Activated T-cell treated with anti-CD3 and anti-CD28 coated beads for 1 hour (primary cell): ENCODE results near the gene CARM1.
A peak's percentile ranks its signal among the peaks of the same experiment; 100 is the strongest.
"Not testable (repeated sequence)": the region's sequence is repeated elsewhere in the genome, so short reads cannot be mapped to it uniquely, and the experiment has no call there.

Experiments
- DNase-seq: peaks from one replicate; pipeline ENCODE4 v3.0.0-alpha.2; 2020; ENCODE audit warnings: low read depth

CARM1 gene

DNA sequence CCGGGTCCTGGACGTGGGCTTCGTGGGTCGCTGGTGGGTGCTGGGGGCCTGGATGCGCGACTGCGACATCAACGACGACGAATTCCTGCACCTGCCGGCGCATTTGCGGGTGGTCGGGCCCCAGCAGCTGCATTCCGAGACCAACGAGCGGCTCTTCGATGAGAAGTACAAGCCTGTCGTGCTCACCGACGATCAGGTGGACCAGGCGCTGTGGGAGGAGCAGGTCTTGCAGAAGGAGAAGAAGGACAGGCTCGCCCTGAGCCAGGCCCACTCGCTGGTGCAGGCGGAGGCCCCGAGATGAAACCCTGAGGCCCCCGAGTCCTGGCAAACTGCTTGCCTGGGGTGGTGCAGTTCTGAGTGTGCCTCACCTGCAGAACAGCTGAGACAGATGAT, 58.0 kb downstream of the CARM1 start:
- no peak for DNase-seq

DNA sequence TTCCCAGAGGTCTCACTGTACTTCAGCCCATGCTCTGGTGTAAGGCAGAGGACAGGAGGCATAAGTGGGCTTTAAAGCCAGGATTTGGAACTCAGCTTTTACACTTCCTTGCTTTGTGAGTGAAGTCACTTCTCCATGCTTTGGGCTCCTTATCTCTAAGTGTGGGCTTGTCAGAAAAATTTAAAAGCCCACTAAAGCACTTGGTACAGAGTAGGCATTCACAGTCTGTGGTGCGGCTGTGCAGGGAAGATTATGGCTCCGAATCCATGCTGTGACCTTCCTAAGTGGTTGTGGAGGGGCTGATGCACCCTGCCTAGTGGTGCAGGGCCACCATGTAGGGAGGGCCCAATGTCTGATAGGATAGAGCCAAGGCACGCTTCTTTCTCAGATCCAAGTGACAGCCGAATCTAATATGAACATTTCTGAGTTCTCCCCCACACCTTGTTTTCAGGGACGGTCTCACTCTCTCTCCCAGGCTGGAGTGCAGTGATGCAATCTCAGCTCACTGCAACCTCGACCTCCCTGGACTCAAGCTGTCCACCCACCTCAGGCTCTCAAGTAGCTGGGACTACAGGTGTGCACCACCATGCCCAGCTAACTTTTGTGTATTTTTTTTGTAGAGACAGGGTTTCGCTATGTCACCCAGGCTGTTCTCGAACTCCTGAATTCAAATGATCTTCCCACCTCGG, 64.2 kb downstream of the CARM1 start:
- DNase-seq, result no peak

DNA sequence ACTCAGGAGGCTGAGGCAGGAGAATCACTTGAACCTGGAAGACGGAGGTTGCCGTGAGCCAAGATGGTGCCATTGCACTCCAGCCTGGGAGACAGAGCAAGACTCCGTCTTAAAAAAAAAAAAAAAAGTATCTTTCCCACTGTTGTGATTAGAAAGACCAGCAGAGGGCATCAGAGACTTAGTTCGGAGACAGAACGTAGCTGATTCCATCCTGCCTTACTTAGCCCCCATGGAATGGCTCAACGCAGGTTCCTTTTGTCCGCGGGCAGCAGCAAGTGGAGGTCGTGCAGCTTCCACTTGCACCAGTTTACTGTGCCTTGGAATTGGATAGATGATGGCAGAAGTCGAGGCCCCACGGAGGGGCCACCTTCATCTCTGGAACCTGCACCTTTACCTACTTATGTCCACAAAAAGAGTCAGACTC, 65.3 kb downstream of the CARM1 start:
- no peak for DNase-seq

DNA sequence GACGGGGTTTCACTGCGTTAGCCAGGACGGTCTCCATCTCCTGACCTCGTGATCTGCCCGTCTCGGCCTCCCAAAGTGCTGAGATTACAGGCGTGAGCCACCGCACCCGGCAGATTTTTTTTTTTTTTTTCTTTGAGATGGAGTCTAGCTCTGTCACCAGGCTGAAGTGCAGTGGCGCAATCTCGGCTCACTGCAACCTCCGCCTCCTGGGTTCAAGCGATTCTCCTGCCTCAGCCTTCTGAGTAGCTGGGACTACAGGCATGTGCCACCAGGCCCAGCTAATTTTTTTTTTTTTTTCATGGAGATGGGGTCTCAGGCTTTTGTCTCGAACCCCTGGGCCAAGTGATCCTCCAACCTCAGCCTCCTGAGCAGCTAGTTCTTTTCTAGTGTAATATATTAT, 70.3 kb downstream of the CARM1 start:
- not testable (repeated sequence) for DNase-seq

DNA sequence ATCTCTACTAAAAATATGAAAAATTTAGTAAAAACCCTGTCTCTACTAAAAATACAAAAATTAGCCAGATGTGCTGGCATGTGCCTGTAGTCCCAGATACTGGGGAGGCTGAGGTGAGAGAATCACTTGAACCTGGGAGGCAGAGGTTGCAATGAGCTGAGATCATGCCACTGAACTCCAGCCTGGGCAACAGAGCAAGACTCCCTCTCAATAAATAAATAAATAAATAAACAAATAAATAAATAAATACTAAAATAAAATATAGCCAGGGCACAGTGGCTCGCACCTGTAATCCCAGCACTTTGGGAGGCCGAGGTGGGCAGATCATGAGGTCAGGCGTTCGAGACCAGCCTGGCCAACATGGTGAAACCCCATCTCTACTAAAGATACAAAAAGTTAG, 72.1 kb downstream of the CARM1 start:
- DNase-seq, result not testable (repeated sequence)

DNA sequence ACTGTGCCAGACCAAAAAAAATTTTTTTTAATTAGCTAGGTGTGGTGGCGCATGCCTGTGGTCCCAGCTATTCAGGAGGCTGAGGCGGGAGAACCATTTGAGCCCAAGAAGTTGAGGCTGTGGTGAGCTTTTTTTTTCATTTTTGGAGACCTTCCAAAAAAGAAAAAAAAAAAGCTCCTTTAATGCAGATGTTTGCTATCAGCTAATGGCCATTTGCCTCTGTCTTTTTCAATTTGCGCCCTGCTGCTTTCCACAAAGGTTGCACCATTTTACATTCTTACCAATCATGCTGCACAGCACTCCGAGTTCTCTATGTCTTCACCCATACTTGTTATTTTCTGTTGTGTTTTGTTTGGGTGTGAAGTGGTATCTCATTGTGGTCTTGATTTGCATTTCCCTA, 73.9 kb downstream of the CARM1 start:
- no peak for DNase-seq

DNA sequence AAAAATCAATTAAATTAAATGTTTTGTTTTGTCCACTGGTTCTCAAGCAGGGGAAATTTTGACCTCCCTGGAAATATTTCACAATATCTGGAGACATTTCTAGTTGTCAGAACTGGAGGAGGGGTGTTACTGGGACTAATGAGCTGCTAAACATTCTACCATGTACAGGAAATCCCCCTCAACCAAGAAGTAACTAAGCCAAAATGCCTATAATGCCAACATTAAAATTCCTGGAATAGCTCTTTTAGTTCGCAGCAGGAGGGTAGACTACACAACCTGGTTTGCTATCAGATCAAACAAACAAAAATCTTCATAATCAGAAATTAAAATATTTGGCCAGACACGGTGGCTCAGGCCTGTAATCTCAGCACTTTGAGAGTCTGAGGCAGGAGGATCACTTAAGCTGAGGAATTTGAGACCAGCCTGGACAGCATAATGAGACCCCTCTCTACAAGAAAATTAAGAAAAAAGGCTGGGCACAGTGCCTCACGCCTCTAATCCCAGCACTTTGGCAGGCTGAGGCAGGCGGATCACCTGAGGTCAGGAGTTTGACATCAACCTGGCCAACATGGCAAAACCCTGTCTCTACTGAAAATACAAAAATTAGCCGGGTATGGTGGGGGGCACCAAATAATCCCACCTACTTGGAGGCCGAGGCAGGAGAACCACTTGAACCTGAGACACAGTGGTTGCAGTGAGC, 75.8 kb downstream of the CARM1 start:
- DNase-seq, result no peak

- DNase-seq, result no peak
These were observed 81.5 kb downstream of the CARM1 start for GRCh38 chr19:10952809-10953208.

GRCh38 chr19:10959277-10959968, 88.1 kb downstream of the CARM1 start:
- DNase-seq, result not testable (repeated sequence)

DNA sequence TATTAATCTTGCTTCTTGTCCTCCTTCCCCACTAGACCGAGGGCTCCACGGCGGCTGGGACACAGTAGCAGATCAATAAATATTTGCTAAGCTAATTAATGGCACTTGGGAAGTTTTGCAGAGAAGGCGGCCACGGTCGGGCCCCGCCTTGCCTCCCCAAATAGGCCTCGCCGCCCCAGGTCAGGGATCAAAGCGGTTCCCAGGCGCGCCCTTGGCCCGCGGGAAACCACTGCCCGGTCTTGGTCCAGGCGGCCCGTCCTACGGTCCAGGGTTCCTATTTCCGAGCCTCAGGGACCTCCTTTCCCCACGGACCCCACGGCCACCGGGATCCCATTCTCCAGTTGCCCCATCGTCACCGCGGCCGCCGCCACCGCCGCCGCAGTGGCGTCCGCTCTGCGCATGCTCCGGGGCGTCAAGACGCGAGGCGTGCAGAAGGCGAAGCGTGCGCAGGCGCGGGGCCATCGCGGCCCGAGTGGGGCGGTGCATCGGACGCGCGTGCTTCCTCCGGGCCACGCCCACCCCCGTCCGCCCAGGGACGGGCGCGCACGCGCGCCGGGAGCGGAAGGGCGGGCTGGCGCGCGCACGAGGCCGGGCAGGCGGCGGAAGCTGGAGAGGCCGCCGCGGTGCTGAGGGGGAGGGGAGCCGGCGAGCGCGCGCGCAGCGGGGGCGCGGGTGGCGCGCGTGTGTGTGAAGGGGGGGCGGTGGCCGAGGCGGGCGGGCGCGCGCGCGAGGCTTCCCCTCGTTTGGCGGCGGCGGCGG, 89.1 kb downstream of the CARM1 start, which contains the start of gene SMARCA4:
Gene SMARCA4, plus strand, starts transcription at position 717 of the 759 bp plus-strand sequence. CDS start 23,122 bp downstream, outside the sequence.
- DNase-seq, result peak; percentile 98

DNA sequence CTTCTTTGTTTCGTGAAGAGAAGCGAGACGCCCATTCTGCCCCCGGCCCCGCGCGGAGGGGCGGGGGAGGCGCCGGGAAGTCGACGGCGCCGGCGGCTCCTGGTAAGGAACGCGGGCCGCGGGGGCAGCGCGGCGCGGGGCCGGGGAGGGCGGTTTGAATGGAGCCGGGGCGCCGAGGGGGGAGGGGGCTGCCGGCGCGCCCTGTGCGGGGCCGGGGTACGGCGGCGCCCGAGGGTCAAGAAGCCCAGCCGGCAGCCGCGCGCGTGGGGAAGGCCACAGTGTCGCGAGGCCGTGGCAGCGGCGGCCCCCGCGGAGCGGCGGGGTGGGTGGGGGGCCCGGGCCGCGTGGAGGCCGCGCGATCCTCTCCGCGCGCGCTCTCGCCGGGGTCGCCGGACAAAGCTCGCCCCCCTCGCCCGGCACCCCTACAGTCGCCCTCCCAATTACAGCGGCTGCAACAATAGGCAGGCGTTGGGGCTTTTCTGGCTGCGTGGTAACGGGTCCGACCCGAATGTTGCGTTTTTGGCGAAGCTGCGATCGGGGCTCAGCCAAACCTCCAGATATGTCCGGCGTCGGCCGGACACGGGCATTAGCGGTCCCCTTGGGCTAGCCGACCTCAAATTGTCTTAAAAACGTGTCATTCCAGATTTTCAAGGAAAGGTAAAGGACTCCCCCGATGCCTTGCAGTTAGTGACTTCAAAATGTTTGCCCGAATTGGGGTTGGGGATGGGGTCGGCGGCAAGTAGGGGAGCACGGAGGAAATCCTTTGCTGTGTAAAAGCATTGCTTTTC, 89.9 kb downstream of the CARM1 start:
- DNase-seq, result peak; percentile 6

DNA sequence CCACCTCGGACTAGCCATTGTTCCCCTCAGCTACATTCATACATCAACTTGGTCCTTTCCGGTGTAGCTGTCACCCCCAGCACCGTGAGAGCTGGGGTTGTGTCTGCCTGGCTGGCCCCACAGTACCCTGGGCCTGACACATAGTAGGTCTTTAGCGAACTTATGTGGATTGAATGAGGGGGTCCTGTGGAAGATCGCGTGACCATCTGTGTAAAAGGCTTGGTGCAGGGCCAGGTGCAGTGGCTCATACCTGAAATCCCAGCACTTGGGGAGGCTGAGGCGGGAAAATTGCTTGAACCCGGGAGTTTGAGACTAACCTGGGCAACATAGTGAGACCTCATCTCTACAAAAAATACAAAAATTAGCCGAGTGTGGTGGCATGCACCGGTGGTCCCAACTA, 91.5 kb downstream of the CARM1 start:
- no peak for DNase-seq

- DNase-seq, result no peak
These were observed 92.5 kb downstream of the CARM1 start for GRCh38 chr19:10963865-10964264.

DNA sequence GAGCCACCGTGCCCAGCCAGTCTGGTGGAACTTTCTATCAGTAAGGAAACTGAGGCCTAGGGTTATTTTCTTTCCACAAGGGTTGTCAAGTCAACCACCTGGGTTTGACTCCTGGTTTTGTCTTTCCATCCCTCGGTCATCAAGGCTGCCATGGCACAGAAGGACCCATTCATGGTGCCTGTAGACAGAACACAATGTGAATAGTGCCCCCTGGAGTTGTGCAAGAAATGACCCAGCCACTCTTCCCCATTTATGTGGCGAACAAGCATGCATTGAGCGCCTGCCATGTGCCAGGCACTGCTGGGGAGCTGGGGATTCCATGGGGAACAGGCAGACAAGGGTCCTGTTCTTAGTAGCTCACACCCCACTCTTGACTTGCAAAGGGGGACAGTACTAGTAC, 93.5 kb downstream of the CARM1 start:
- no peak for DNase-seq

DNA sequence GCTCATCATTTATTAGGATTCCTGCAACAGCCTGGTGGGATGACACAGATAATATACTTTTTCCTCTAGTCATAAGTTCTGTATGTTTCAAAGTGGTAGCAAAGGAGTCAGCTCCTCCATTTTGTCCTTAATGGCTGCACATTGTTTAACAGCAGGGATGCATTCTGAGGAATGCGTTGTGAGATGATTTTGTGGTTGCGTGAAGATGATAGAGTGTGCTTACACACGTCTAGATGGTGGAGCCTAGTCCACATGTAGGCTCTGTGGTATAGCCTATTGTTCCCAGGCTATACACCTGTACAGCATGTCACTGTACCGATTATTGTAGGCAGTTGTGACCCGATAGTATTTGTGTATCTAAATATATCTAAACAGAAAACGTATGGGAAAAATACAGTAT, 94.0 kb downstream of the CARM1 start:
- no peak for DNase-seq

GRCh38 chr19:10966809-10967208, 95.5 kb downstream of the CARM1 start:
- no peak for DNase-seq

GRCh38 chr19:10968527-10969135, 97.3 kb downstream of the CARM1 start:
- DNase-seq, result no peak

DNA sequence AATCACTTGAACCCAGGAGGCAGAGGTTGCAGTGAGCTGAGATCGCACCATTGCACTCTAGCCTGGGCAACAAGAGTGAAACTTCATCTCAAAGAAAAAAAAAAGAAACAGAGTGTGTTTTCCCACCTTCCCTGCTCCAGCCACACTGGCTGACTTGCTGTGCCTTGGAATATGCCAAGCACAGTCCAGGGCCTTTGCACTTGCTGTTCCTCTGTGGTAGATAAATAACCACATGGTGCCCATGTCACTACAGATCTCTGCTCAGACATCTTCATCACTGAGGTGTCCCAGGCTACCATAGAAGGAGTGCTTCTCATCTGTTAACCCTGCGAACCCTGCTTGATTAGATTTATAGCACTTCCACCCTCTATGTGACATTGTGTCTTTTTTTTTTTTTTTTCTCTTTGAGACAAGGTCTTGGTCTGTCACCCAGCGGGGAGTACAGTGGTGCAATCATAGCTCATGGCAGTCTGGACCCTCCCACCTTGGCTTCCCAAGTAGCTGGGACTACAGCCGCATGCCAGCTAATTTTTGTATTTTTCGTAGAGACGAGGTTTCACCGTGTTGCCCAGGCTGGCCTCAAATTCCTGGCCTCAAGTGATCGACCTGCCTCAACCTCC, 99.9 kb downstream of the CARM1 start:
- DNase-seq, result no peak
